ENCODE measurements around the gene RNF222.

GRCh38 chr17:8360751-8361150 is 36.9 kb downstream of the RNF222 start:
- no peak for TF ChIP-seq CTCF (IDR thresholded peaks at IDR 0.05)
- no peak for TF ChIP-seq EZH2 (IDR thresholded peaks at IDR 0.05; ENCODE audit: borderline replicate concordance, insufficient read depth, low read depth, low read length, poor library complexity, severe bottlenecking)

All from B cell (primary cell).